Spleen (tissue), 11 donors: ENCODE measurements around the gene AFAP1L1. TPM values are rescaled to one million over a fixed set of nuclear protein-coding genes. Genes with fewer than 3 reads are reported as not detected.
A peak's percentile ranks its signal among the peaks of the same experiment; 100 is the strongest.

Source experiments
- DNase-seq: peaks from one replicate; pipeline ENCODE4 v3.0.0-alpha.2; 2020
- H3K27ac ChIP-seq, 8 donors: fragments of 200-600 bp; sonication (generic) in 7 of 8; 1 replicate in 4 of 8; 2 replicates in 4 of 8; pipeline versions ENCODE4 v1.5.0 to v1.8.0; 2016 to 2021; ENCODE audit warnings: inconsistent platforms in 4 of 8, mild to moderate bottlenecking in 4 of 8, moderate library complexity in 1 of 8
- H3K27me3 ChIP-seq, 7 donors: fragments of 200-600 bp; sonication (generic) in 6 of 7; replicated peaks in 1 of 7; 1 replicate in 4 of 7; 2 replicates in 3 of 7; pipeline versions ENCODE4 v1.5.0 to v1.8.0; 2016 to 2021; ENCODE audit warnings: inconsistent platforms in 3 of 7, mild to moderate bottlenecking in 1 of 7
- H3K36me3 ChIP-seq, 6 donors: fragments of 200-600 bp; sonication (generic) in 5 of 6; 1 replicate in 4 of 6; 2 replicates in 2 of 6; pipeline versions ENCODE4 v1.5.0 to v1.8.0; 2016 to 2021; ENCODE audit warnings: inconsistent platforms in 2 of 6
- H3K4me1 ChIP-seq, 6 donors: fragments of 200-600 bp; sonication (generic) in 5 of 6; 1 replicate in 3 of 6; 2 replicates in 3 of 6; pipeline versions ENCODE4 v1.5.0 to v1.8.0; 2016 to 2021; ENCODE audit warnings: inconsistent platforms in 3 of 6
- H3K4me3 ChIP-seq, 8 donors: fragments of 200-600 bp; sonication (generic) in 7 of 8; 1 replicate in 4 of 8; 2 replicates in 4 of 8; pipeline versions ENCODE4 v1.5.0 to v1.8.0; 2016 to 2021; ENCODE audit warnings: inconsistent platforms in 4 of 8, mild to moderate bottlenecking in 4 of 8, moderate library complexity in 2 of 8
- H3K9me3 ChIP-seq, 8 donors: fragments of 200-600 bp; sonication (generic) in 7 of 8; 1 replicate in 4 of 8; 2 replicates in 4 of 8; pipeline versions ENCODE4 v1.5.0 to v1.8.0; 2016 to 2021; ENCODE audit warnings: inconsistent platforms in 4 of 8
- CTCF ChIP-seq, 11 experiments: fragments of 200-600 bp in 7 of 11; fragments of 450-650 bp in 4 of 11; sonication (generic) in 4 of 11; IDR thresholded peaks in 8 of 11; conservative IDR thresholded peaks in 3 of 11; 1 replicate in 7 of 11; 2 replicates in 4 of 11; pipeline versions ENCODE4 v1.4.0 to v1.8.0; 2016 to 2021; ENCODE audit warnings: antibody characterized with exemption in 11 of 11, inconsistent platforms in 4 of 11, mild to moderate bottlenecking in 1 of 11
- POLR2A ChIP-seq, 3 donors: fragments of 450-650 bp; IDR thresholded peaks; one replicate each; pipeline ENCODE4 v1.5.1; 2017; ENCODE audit warnings: antibody characterized with exemption in 3 of 3, mild to moderate bottlenecking in 1 of 3
- POLR2AphosphoS5 ChIP-seq, 3 donors: sonication (generic); formaldehyde crosslinking; IDR thresholded peaks; one replicate each; pipeline ENCODE4 v1.5.1; 2017; ENCODE audit warnings: antibody characterized with exemption in 3 of 3
- WGBS, 5 donors: extraction: QIAGEN DNeasy Blood & Tissue Kit in 3 of 5; methylation state at CpG; one replicate each; pipeline versions ENCODE4 v1.1.5 to v1.1.7; 2013 to 2018; 5-methylcytosine and 5-hydroxymethylcytosine counted together
- intact Hi-C: fragments of 100-400 bp; cut with DNase I; formaldehyde crosslinking; loops from one replicate; pipeline ENCODE4 v1.15.0; 2023; ENCODE audit warnings: low total_unique reads
- polyA plus RNA-seq, 3 donors: library from polyadenylated mRNA; stranded (reverse); fragments of 200-250 nt; gene quantifications; one replicate each; pipeline ENCODE4 v1.2.1, GENCODE V29; 2013
- total RNA-seq, 7 donors: library from RNA; depleted of rRNA in 3 of 7; stranded (reverse); fragments of >200 nt in 3 of 7; fragmentation: NEBNext Ultra II Directional in 4 of 7; extraction: Animal tissue kit (Norgen Biotek cat#: 25700) in 4 of 7; gene quantifications; one replicate each; pipeline versions ENCODE4 v1.1.0 to v1.2.1, GENCODE V29; 2016 to 2021
- donor health status: healthy with polysubstance abuse.
- donor health status: DM: no; HTN: no; CAD: no; lungs with moderate emphysema.
- donor health status: DM: no; HTN: no; CAD: no.
- donor health status: Bipolar disorder and iron deficiency.
- donor health status: healthy.
- donor health status: DM: no; HTN: no; CAD: no.
- donor health status: DM: yes; HTN: yes; CAD: no.

Gene AFAP1L1
- total and polyA plus RNA-seq, 10 donors = 1.7 to 21.8 (median 10.3) TPM

DNA sequence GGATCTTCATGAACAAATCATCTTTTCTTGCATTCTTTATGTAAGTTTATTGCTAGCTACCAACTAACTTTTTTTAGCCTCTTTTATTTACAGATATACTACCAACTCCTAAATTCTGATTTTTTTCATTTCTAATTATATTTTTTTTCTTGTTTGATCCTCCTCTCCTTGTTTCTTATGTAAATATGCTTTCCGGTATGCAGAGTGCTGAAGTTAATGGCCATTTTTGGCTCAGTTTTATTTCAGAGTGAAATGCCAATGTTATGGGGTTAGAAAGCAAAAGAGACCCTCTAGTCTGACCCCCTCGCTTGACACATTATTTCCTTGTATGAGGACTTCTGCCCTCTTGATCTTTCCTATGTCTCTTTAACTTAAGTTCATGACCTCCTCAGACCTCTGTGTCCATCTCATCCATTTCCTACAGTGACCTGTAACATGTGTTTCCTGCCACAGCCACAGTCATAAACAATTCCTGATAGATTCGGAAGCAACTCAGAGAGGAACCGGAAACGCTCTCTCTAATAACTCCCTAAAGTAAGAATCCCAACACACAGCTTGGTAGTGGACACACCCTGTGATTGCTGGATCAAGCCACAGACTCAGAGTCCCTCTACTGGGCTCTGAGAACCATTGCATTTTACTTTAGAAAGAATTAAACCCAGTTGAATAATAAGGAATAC lies 42.9 kb upstream of the AFAP1L1 start:
- peaks cover 0 to 39% (median 3%) of the 10 kb centered on the region in 7 donors for H3K27me3 ChIP-seq
- intact Hi-C loops = loop anchor here (10.0 kb wide), 1 partner anchor 84 kb away; the partner anchor contains the start of gene ABLIM3
- H3K36me3 ChIP-seq = peaks cover 0 to 8% (median 0%) of the 10 kb centered on the region in 6 donors
- H3K27ac ChIP-seq = peak overlapping the region in 7 of 8 donors; percentile 23 to 59 (median 48)
- 20 to 34% (median 25%) methylated on average over 5 of the region's 5 CpGs for WGBS, 5 donors
- DNase-seq = no peak
- H3K9me3 ChIP-seq = no peaks in the 10 kb centered on the region
- TF ChIP-seq CTCF (IDR thresholded peaks at IDR 0.05 in 8 of 11, conservative IDR thresholded peaks at IDR 0.05 in 3 of 11) (peak; percentile 26 to 84 (median 58)), POLR2AphosphoS5 (IDR thresholded peaks at IDR 0.05) (peak in 1 of 3 donors; percentile 81), POLR2A (IDR thresholded peaks at IDR 0.05) (no peak)
- peaks cover 4 to 31% (median 14%) of the 10 kb centered on the region in 6 donors for H3K4me1 ChIP-seq
- H3K4me3 ChIP-seq = no peak overlapping the region

DNA sequence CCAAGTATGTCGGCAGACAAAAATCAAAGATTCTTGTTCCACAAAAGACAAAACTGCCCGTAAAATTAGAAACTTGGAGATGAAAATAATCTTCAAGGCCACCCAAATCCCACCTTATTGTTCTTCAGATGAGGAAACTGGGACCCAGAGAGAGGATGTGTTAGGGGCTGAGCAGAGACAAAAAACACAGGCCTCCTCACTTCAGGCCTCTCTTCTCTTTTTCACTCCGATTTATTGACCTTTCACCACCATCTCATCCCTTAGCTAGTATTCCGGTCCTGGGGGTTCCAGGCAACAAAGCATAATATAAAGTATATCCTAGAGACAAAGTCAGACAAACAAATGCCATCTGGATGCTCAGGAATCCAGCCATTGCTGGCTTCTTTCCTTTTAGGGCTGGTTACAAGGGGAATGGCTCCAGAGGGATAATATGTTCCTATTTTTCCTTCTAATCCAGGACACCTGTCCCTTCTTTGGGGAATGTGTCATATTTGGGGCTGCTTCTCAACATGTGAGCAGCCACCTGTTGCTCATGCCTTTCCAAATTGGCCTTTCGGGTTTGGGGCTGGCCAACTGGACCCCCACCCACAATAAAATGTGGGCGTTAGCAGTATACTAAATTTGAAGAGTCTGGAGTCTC lies 42.2 kb upstream of the AFAP1L1 start:
- intact Hi-C loops = loop anchor here (10.0 kb wide), 1 partner anchor 85 kb away; the partner anchor contains the start of gene ABLIM3
- peaks cover 0 to 14% (median 0%) of the 10 kb centered on the region in 6 donors for H3K36me3 ChIP-seq
- peak overlapping the region in 4 of 8 donors; percentile 12 to 59 (median 38) for H3K27ac ChIP-seq
- TF ChIP-seq POLR2A (IDR thresholded peaks at IDR 0.05) (no peak), POLR2AphosphoS5 (IDR thresholded peaks at IDR 0.05) (no peak), CTCF (IDR thresholded peaks at IDR 0.05 in 8 of 11, conservative IDR thresholded peaks at IDR 0.05 in 3 of 11) (peak in 1 of 11 experiments; percentile 9)
- peaks cover 0 to 46% (median 3%) of the 10 kb centered on the region in 7 donors for H3K27me3 ChIP-seq
- peaks cover 4 to 31% (median 14%) of the 10 kb centered on the region in 6 donors for H3K4me1 ChIP-seq
- H3K9me3 ChIP-seq = no peaks in the 10 kb centered on the region
- DNase-seq = no peak
- H3K4me3 ChIP-seq = no peak overlapping the region
- WGBS, 5 donors = 46 to 59% (median 49%) methylated on average over 6 of the region's 6 CpGs

DNA sequence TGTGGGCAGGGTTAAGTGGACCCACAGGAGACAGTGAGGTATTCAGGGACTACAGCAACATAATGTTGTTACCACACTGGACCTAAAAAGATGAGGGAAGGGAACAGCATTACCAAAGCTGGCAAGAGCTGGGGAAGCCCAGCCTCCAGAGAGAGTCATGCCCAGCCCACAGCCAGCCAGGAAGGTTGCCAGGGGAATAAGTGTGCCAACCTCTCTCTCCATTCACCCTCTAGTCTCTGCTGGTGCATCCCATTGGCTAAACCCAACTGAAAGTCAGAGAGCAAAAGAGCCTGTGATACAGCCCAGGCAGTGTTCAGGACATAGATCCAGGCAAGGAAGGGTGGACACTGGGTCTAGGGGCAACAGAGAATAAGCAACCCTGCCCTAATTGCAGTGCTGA lies 35.8 kb upstream of the AFAP1L1 start:
- H3K4me1 ChIP-seq = peaks cover 0 to 42% (median 17%) of the 10 kb centered on the region in 6 donors

More for the DNA sequence above, 35.8 kb upstream of the AFAP1L1 start:
- Histone ChIP-seq H3K27me3 (peaks cover 0 to 61% (median 3%) of the 10 kb centered on the region in 7 donors), H3K36me3 (peaks cover 0 to 18% (median 0%) of the 10 kb centered on the region in 6 donors), H3K9me3 (no peaks in the 10 kb centered on the region), H3K4me3 (no peak overlapping the region), H3K27ac (no peak overlapping the region)
- intact Hi-C loops = no loop called here
- TF ChIP-seq CTCF (IDR thresholded peaks at IDR 0.05 in 8 of 11, conservative IDR thresholded peaks at IDR 0.05 in 3 of 11) (no peak), POLR2A (IDR thresholded peaks at IDR 0.05) (no peak), POLR2AphosphoS5 (IDR thresholded peaks at IDR 0.05) (no peak)
- DNase-seq = no peak
